ENCODE measurements around the gene USP22. TPM values are rescaled to one million over a fixed set of nuclear protein-coding genes. Genes with fewer than 3 reads are reported as not detected.

USP22 gene
- total and polyA plus RNA-seq, 2 of the 13 experiments (the other 11 are each of a cell fraction or from before 2014, with no cell fraction given) = 98.0 to 130 TPM

GRCh38 chr17:20986767-20987510 is 55.9 kb downstream of the USP22 start:
- DNase-seq (ENCODE audit: low spot score) = no peak
- H3K4me1 ChIP-seq (ENCODE audit: insufficient read depth, low read length) = peaks cover 25% of the 10 kb centered on the region
- intact Hi-C loops (cut with micrococcal nuclease; ENCODE audit: unreplicated experiment) (no loop called here), in situ Hi-C loops (cut with HindIII; ENCODE audit: extremely low pct_ligation_motif_present, low pct_unique_long_range_greater_than_20kb) (no loop called here)
- H3K4me3 ChIP-seq (replicated peaks in 1 of 3; ENCODE audit: insufficient read depth in 1 of 3, low read depth in 2 of 3, low read length in 3 of 3) = no peak overlapping the region
- no peak overlapping the region for H3K4me2 ChIP-seq (ENCODE audit: low read depth, low read length)
- no peak overlapping the region for H3K9ac ChIP-seq (ENCODE audit: insufficient read depth, low read depth, low read length)
- H3K36me3 ChIP-seq (replicated peaks in 1 of 2; ENCODE audit: control insufficient read depth in 1 of 2, insufficient read depth in 2 of 2, low read length in 2 of 2) = no peaks in the 10 kb centered on the region; a peak in 1 of 5 replicates
- BruUV-seq (replicated peaks) = TSS peak; percentile 45
- WGBS (ENCODE audit: low lambda C conversion rate) = 85% methylated on average over 7 of the region's 7 CpGs
- no peak for FAIRE-seq
- ATAC-seq = no peak
- H4K20me1 ChIP-seq (ENCODE audit: insufficient read depth, low read length) = no peaks in the 10 kb centered on the region; the same call in 1 of the 2 replicates
- no peak overlapping the region for H2AFZ ChIP-seq (ENCODE audit: low read length)
- ChIA-PET POLR2A (no interaction called here), CTCF (ENCODE audit: low intra/inter-chr PET ratio, low total read pairs) (no interaction called here)
- TF ChIP-seq ZMYM3 (CRISPR knock-in tag; IDR thresholded peaks at IDR 0.05) = 0 out of 2 replicates have a peak, but pooled peaks have one; percentile 14
- TF ChIP-seq TARDBP (CRISPR knock-in tag; IDR thresholded peaks at IDR 0.05) = no peak
- no peak for TF ChIP-seq NFAT5 (CRISPR knock-in tag; IDR thresholded peaks at IDR 0.05)
- TF ChIP-seq ZBTB7B (CRISPR knock-in tag; IDR thresholded peaks at IDR 0.05) = no peak
- TF ChIP-seq MEF2D (CRISPR knock-in tag; IDR thresholded peaks at IDR 0.05) = no peak
- no peak overlapping the region for H3K27ac ChIP-seq (ENCODE audit: extremely low read length, insufficient read depth, low read length)
- no peaks in the 10 kb centered on the region for H3K27me3 ChIP-seq (ENCODE audit: control insufficient read depth in 1 of 2, insufficient read depth in 2 of 2, low read length in 2 of 2)
- no peaks in the 10 kb centered on the region for H3K9me3 ChIP-seq (ENCODE audit: low read length)
- H3K79me2 ChIP-seq (ENCODE audit: insufficient read depth, low read length) = no peaks in the 10 kb centered on the region
